ENCODE data around the gene SPTBN2.

DNA sequence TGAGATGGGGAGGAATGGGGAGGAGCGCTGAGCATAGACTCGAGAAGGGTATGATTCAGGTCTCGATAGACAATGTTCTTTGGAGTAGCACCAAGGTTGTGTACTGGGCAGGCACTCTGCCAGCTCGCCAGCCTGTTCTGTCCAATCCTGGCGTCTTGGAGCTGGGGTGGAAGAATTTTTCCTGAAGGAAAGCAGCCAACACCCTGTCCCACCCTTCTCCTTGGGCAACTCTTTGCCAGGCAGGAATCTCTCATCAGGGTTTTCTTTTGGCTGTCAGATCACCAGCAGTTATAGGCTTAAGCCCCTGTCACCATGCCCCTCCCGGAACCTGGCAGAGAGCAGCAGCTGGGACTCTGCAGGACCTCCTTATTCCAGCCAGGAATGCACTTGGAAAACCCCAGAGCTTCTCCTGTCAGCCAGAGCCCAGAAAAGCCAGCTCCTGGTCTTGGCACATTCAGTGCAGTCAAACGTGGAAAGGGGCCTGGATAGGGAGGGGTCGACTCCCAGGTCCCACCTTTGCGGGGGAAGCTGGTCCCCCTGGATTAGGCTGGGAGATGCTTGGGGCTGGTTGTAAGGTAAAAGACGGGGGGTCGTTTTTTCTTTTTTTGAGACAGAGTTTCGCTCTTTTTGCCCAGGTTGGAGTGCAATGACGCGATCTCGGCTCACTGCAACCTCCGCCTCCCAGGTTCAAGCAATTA, 14.4 kb upstream of the SPTBN2 start:
- TF ChIP-seq POLR2AphosphoS5 (IDR thresholded peaks at IDR 0.05), result no peak
- TF ChIP-seq POLR2A (IDR thresholded peaks at IDR 0.05), result no peak

Measured in suprapubic skin (tissue), 4 donors.